GM19468 (cell line): ENCODE results near the gene TENT4A.
A peak's percentile ranks its signal among the peaks of the same experiment; 100 is the strongest.

Experiments used
- ATAC-seq: cut with Tn5 transposase; IDR thresholded peaks from one replicate; pipeline ENCODE4 v1.9.1; 2021; ENCODE audit warnings: mild to moderate bottlenecking, moderate library complexity, moderate number of reproducible peaks; ENCODE audit not compliant: unreplicated experiment; ENCODE audit errors: extremely low read depth

The TENT4A gene

DNA sequence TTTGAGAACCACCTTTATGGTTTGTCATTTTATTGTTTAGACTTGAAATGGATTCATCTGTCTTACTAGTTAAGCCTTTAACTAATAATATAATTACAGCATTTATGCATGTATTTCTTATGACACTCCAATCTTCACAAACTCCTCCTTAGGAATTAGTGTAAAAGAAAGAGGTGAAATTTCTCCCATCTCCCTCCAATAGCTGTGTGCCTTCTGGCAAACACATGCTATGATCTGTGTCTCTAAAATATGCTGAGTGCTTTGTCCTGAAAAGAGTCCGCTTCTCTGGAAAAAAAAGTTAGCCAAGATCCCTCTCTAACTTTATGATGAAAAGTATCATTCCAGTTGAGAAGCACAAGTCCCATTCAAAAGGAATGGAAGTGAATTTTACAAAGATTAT lies 13.9 kb upstream of the TENT4A start:
- no peak for ATAC-seq

DNA sequence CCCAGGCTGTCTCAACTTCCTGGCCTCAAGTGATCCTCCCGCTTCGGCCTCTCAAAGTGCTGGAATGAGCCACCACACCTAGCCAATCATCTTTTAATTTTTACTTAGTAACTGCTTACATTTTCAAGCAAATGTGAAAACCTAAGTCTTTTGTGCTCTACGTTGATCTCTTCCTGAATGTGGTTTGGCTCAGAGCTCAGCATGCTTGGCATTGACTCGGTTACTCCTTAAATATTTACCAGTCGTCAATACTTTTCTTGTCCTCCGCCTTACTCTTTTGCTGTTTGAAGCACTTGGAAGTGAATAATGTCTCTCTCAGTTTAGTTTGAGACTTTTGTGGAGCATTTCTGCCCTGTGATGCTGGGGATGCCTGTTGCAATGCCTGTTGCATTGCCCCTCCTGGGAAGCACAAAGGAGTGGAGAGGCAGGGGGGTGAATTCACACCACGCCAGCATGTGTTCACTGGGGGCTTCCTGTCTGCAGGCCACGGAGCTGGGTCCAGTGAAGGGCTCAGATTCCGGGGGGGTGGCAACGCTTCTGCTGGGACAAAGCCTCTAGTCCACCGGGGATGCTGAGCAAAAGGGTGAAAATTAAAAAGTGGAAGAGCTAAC lies 13.1 kb upstream of the TENT4A start:
- ATAC-seq = no peak

DNA sequence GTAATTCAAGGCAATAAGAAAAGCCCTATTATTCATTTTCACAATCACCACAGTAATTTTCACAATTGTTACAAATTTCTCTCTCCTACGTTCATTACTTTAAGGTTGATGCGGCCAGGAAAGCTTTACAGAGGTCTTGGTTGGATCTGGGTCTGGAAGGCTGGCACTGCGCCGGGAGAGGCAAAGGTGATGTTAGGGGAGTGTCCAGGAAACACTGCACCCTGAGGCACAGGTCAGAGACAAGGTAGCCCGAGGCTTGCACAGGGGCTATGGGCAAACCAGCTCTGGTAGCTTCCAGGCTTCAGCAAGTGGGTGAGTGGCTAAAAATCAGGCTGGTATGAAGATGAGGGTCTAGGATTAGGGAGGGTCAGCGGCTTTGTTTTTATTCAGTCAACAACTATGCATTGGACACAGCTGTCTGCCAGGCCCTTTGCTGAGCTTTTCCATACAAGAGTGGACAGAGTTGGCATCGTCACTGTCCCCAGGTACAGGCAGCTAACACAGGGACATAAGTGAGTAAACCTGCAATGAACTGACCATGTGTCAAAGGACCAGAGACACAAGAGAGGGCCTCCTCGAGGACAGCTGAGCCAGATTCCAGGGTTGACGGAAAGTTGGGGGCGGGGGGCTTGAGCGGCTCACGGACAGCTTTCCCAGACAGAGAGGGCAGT lies 12.4 kb upstream of the TENT4A start:
- no peak for ATAC-seq

DNA sequence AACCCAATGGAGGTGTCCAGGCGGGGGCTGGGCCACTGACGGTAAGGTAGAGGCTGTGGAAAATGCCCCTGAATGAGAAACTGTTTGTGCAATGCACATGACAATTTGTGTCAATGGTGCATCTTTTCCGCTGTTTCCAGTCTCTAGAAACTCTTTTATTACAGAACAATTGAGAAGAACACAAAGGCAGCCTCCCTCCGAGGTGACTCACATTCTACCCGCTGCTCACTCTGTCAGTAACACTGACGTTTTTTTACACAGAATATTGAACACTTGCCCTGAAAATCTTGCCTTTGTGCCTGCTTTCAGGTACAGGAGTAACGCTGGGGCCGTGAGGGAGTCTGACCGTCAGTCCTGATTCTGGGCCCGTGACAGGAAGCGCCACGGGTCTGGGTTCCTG lies 11.7 kb upstream of the TENT4A start:
- no peak for ATAC-seq

DNA sequence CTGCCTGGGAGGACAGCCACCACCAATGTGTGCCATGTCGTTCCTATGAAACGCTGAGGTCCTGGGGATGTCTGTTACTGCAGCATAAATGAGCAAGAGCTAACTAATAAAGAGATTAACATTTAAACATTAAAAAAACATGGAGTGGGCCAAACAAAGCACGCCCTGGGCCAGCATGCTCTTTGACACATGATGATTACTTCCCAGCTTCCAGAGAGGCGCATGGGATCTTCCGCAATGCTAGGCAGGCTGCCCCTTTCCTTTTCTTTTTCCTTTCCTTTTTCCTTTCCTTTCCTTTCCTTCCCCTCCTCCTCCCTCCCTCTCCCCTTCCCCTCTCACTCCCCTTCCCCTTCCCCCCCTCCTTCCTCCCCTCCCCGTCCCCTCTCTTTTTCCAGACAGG lies 10.6 kb upstream of the TENT4A start:
- no peak for ATAC-seq

DNA sequence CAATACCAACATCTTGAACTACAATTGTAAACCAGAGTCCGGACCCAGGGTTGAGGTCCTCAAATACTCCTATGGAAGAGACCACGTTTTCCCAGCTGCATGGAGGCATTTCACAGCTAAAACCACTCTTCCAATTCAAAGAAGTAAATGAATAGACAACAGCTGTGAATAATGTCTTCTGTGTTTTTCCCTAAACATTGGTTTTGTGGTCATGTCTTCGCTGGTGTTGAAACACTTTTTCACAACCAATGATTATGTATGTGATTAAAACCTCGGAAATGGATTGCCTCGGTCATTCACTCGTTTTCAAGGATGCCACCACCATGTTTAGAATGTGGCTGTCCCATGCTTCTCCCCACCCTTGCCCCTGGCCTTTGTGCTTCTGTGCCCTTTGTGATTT lies 9.4 kb upstream of the TENT4A start:
- ATAC-seq = no peak

DNA sequence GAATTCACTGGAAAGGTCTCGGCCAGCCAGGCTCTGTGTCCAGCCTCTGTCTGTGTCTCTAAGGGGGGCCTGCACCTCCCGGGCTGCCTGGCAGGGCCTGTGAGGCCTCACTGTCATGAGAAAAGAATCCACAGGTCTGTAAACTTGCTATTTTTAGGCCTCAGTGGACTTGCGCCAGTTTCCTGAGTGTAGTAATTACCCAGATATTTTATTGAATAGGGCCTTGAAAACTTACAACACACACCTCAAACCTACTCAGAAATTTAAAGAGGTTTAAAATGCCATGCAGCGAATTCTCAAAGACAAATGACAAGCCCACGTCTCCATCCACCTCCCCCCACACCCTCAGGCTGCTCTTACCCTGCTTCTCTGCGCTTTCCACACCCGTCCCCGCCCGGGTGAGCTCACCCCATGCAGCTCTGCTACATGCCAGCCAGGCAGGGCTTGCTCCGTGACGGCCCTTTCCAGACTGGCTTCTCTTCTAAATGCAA lies 8.8 kb upstream of the TENT4A start:
- no peak for ATAC-seq

DNA sequence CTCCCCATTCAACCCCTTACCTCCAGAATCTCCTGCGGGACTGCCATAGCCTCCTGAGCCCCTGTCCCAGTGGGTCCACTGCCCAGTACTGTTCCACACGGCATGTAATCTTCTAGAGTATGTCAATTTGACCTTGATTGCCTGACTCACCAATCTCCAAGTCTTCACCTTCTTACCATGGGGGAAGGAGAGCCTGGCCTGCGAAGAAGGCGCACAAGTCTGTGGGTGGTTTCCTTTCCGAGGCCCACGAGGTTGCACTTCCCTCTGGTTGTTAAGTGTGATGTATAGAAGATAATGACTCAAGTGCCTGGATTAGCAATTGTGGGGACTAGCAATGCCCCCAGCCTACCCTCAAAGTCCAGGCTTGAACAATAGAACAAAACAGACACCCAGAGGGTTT lies 8.1 kb upstream of the TENT4A start:
- ATAC-seq = no peak

DNA sequence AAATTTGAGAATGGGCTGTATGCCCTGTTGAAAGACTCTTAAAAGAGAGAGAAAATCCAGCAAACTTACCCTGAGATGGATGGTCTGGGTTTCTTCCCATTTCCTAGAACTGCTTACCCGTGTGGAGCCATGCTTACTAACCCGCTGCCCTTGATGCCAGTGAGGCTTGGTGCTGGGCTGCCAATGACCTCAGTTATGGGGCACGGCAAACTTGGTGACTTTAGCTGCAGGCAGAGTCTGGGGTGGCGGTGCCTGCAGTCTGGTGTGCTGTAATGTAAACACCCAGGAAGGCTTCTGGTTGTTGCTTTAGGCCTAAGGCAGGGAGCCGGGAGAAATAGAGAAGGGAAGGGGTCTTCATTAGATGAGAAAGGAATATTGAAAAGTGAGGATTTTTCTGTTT lies 7.3 kb upstream of the TENT4A start:
- ATAC-seq = no peak

DNA sequence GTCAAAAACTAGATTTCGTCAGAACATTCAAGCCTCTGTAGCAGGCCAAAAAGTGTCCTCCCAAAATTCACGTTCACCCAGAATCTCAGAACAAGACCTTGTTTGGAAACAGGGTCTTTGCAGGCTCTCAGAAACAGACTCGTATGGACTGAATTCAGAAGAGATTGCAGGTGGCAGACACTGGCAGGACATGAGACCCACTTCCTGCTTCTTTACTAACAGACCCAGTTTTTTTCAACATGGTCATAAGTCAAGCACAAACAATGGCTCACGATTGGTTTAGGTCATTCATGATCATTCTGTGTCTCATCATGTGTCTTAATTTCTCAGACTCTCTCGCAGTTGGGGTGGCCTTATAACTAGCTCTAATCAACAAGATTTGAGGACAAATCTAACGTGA lies 5.4 kb upstream of the TENT4A start:
- ATAC-seq = no peak

DNA sequence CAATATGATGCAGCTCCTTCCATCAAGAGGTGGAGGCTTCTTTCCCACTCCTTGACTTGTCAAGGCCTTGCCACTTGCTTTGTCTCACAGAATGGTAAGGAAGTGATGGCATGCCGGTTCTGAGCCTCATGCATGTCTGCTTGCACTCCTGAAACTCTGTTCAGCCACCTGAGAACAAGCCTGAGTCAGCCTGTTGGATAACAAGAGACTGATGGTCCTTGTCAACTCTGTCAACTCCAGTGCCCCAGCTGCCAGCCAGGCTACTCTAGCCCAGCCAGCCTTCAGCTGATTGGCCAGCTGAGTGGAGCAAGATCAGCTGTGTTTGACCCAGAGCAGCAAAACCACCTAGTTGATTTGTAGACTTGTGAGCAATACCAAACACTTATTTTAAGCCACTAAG lies 4.4 kb upstream of the TENT4A start:
- ATAC-seq = no peak

DNA sequence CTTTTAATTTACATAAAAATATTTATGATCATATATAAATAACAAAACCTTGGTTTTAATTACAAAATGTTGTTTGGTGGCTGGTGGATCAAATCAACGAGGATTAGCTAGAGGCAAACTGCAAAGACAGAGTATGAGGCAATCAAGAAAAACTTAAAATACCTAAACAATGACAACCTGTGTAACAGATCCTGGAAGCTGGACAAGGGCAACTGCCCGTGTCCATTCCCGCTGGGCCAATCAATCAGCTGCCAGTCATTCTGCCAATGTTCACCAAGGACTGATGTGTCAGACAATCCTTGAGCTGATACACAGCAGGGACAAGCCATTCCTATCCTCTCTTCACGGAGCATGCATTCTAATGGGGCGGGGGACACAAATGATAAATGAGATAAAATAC lies 3.2 kb upstream of the TENT4A start:
- ATAC-seq = no peak

DNA sequence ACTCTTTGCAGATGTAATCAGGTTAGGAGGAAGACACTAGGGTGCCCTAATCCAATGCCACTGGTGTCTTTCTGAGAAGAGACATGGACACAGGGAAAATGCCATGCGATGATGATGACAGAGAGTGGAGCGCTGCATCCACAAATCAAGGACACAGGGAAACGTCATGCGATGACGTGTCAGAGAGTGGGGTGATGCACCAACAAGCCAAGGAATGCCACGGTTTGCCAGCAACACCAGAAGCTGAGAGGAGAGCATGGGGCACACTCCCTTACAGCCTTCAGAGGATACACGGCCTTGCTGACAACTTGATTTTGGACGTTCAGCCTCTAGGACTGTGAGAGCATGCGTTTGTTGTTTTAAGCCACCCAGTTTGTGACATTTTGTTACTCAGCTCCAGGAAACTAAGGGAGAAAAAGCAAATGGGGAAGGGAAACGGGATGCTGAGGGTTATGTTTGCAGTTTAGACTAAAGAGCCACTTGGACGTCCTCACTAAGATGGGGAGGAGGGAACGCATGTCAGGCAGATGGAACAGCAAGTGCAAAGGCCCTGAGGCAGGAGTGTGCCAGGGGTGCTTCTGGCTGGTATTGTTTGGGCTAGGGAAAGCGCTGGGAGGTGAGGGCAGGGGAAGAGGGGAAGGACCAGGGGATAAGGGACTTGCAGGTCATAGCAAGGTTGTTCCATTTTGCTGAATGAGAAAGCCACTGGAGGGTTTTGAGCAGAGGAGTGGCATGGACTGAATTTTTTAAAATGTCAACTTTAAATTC lies 2.5 kb upstream of the TENT4A start:
- ATAC-seq = no peak

DNA sequence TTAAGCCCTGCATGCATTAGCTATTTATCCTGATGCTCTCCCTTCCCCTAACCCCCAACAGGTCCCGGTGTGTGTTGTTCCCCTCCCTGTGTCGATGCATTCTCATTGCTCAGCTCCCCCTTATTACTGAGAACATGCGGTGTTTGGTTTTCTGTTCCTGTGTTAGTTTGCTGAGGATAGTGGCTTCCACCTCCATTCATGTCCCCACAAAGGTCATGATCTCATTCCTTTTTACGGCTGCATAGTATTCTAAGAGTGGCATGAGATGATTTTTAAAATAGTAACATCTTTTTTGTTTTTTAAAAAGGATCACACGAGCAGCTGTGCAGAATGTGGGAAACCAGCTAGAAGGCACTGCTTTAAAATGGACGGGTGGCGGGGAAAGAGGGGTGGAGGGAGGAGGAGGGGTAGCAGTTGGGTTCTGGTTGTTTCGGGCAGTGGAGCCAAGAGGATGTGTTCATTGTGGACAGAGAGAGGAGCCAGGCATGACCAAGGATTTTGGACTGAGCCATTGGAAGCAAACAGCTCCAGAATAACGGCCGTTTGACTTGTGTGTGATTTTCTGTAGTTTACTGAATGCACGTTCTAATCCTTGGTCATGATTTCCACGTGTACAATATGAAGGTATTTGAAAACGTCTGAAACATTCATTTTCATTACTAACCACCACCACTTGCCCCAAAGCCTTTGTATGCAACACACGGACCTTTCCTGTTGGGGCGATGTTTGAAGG lies 1.7 kb upstream of the TENT4A start:
- ATAC-seq = no peak

DNA sequence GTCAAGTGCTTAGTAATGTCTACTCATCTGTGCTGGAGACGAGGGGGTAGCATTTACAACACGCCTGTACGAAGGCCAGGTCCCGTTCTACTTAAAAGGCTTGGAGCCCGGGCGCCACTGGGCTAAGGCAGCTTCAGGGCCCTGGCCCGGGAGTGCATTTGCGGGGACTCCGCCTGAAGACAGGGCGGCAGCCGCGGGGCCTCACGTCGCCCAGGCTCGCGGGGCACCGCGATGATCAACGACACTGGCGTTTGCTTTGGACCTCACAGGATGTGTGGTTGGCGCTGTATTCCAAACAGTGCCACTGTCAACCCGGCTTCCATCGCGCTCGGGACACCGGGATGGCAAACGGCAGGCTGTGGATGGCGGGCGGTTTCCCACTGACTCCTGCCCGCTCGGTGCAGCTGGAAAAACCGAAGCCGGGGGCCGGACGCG lies 1.1 kb upstream of the TENT4A start:
- ATAC-seq = no peak

DNA sequence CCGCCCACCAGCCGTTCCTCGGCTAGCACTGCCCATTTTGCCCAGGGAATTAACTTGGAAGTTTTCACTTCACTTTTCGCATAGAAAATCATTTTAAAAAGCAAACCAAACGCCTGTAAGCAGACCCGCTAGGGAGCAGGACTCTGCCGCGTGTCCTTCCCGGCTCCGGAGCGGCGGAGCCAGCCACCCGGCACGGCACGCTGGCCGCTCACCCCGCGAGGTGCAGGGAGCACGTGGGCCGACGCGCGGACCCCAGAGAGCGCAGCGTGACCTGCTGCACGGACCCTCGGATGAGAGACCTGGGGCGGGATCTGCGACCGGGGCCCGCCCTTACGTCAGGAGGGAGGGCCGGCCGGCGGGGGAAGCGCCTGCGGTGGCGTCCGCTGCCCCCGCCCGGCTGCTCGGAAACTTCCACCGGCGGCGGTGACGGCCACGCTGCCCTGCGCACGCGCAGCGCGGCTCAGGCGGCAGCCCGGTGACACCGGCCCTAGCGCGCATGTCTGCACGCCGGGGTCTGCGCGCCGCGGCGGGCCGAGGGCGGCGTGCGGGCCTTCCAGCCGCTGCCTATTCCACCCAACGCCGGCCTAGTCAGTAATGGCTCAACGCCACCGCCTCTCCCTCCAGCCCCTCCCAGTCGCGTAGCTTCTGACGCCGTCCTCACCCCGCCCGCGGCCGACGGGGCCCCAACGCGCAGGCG lies 507 bp upstream of the TENT4A start:
- ATAC-seq = peak; percentile 56

DNA sequence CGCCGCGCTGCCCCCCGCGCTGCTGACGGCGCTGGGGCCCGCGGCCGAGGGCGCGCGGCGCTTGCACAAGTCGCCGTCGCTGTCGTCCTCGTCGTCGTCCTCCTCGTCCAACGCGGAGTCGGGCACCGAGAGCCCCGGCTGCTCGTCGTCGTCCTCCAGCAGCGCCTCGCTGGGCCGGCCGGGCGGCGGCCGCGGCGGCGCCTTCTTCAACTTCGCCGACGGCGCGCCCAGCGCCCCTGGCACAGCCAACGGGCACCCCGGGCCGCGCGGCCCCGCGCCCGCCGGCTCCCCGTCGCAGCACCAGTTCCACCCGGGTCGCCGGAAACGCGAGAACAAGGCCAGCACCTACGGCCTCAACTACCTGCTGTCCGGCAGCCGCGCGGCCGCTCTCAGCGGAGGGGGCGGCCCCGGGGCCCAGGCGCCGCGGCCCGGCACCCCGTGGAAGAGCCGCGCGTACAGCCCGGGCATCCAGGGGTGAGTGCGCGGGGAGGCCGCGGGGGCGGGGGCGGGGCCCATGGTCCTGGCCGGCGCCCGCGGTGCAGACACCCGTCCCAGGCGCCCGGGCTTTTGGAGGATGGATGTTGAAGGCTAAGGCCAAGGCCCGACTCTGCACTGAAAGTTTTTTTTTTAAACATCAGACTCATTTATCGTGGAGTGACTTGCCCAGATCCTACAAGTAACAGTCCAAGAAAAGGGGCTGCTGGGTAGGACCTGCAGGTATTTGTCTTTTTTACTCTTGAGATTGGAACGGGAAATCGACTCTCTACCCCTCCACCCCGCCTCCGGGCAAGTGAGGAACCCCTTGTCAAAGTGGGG lies 1.2 kb downstream of the TENT4A start:
- ATAC-seq = no peak

DNA sequence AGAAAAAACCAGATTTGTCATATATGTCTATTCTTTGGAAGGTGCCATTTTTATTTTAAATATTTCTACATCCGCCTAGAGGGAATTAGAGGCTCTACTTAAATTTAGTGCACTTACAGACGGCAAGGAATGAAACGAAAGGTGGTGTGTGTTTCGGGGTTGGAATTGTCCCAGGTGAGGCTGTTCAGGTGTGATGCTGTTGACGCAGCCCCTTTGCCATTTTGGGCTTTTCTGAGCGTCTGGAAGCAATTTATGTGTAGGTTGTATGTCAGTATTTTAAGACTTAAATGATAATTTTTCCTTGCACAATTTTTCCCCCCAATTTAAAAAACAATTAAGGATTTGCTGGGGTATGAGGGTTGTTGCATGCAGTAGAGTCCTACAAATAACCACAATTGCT lies 2.0 kb downstream of the TENT4A start:
- no peak for ATAC-seq
